NCI-H524 (cell line): ENCODE measurements around the gene TMEM11.

ENCODE experiments used
- DNase-seq, 2 experiments: peaks; one replicate each; lab custom pipeline; 2025; lab: John Stamatoyannopoulos, UW

Gene TMEM11

DNA sequence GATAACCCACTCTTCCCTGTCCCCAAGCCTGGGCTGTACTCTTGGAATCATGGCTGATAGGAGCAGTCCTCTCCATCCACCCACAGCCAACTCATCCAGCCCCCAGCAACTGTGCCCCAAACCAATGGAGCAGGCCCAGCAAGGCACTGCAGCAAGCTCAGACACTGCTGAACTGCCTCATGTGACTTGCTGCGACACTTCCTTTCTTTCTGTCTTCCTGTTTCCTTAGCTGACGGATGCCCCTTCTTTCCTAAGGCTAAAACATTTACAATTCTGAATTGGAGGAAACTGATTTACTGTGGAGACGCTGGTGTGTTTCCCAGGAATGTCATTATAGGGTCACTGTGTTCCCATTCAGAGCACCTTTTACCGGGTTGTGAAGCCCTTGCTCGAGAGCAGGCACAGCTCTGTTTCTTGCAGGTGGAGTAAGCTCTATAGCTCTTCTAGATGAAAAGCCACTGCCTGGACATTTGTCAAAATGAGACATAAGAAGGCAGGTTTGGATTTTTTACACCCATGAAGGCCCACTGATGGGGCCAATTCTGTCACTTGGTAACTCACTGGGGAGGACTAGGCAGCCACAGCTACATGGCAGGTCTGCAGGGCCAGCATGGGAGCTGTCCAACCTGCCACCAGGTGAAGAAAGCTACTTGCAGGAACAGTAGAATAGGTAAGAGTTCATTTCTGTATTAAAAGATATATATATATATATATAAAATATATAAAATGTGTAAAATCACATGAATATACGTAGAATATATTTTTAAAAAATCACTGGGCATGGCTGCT lies 27.4 kb downstream of the TMEM11 start:
- DNase-seq, result no peak

- DNase-seq, result no peak
Measured at GRCh38 chr17:21185061-21185460, 28.9 kb downstream of the TMEM11 start.

- DNase-seq, result no peak
Measured at GRCh38 chr17:21184570-21184969, 29.4 kb downstream of the TMEM11 start.

DNA sequence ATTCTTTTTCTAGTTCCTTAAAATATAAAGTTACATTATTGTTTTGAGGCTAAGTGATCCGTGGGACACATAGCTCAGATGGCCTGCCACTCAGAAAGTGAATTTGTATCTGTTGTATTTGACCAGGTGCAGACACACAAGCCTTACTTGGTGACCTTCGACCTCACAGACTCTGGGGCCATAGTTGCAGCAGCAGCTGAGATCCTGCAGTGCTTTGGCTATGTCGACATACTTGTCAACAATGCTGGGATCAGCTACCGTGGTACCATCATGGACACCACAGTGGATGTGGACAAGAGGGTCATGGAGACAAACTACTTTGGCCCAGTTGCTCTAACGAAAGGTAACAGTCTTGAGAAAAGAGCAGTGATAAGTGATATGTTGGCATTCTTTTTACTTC lies 30.5 kb downstream of the TMEM11 start:
- no peak for DNase-seq

- no peak for DNase-seq
Measured at GRCh38 chr17:21177854-21178600, 35.9 kb downstream of the TMEM11 start.

DNA sequence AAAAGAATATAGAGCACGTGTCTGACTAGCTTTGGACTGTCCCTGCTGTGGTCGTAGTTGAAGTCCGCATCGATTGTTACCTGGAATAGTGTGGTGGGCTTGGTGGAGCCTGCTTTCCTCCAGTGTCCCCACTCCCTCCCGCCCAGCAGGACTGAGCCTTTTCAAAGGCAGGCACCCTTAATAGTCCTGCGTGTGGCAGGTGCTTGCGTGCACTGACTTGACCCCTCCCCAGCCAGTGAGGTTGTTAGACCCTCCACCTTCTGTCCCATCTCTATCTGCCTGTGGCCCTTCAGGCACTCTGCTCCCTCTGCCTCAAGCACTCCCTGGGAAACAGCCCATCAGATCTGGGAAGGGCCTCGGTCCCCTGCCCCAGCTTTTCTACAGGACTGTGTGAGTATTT lies 36.6 kb downstream of the TMEM11 start:
- no peak for DNase-seq

- no peak for DNase-seq
Measured at GRCh38 chr17:21176773-21177395, 37.1 kb downstream of the TMEM11 start.

- DNase-seq, result no peak
Measured at GRCh38 chr17:21174713-21175112, 39.2 kb downstream of the TMEM11 start.

DNA sequence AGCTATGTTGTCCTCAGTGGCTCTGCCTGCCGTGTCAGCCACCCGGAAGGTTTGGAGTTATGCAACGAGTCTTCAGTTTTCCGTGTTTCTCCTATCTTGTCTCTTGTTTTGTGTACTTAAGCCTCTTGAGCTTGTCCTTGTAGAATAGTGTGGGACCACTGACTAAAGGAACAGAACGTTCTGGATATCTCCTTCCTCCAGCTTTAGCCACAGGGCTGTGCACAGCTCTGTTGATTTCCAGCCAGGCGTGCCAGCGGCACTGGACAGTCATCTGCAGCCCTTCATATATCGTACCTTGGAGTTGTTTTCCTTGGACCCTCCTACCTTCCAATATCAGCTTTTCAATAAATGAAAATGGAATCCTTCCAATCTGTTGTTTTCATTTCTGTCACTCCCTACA lies 39.8 kb downstream of the TMEM11 start:
- DNase-seq, result no peak

- DNase-seq, result no peak
Measured at GRCh38 chr17:21173543-21173942, 40.4 kb downstream of the TMEM11 start.

DNA sequence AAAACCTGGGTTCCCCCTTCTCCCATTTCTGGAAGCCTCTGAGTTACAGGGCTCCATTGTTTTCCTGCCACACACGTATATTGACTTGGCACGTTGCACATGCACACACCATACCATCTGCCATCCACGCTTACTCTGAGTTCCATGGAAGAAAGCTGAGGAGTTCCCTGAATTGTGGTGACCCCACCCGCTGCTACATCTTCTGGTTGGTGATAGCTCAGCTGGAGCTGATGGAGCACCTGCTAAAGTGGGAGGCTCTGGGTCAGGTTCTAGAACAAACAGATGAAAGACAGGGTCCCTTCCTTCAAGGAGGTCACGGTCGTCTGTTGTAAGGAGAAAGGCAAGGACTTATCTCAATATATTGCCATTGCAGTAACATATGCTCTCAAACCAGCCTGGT lies 41.1 kb downstream of the TMEM11 start:
- DNase-seq, result no peak

DNA sequence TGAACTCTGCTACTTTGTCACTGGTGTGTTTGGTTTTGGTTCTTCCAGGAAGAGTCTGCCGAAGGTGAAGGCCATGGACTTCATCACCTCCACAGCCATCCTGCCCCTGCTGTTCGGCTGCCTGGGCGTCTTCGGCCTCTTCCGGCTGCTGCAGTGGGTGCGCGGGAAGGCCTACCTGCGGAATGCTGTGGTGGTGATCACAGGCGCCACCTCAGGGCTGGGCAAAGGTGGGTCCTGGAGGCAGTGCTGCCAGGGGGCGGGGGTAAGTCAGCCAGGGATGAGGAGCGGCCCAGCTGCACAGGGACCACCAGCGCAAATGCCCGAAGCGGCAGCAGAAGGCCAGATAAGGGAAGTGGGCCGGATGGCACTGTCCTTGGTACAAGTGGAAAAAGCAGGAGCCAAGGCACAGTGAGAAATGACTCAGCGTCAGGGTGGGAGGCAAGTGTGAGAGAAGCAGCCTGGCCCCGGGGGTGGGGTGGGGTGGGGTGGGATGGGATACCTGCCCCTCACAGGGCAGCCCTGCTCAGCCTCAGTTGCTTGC lies 41.9 kb downstream of the TMEM11 start:
- no peak for DNase-seq

DNA sequence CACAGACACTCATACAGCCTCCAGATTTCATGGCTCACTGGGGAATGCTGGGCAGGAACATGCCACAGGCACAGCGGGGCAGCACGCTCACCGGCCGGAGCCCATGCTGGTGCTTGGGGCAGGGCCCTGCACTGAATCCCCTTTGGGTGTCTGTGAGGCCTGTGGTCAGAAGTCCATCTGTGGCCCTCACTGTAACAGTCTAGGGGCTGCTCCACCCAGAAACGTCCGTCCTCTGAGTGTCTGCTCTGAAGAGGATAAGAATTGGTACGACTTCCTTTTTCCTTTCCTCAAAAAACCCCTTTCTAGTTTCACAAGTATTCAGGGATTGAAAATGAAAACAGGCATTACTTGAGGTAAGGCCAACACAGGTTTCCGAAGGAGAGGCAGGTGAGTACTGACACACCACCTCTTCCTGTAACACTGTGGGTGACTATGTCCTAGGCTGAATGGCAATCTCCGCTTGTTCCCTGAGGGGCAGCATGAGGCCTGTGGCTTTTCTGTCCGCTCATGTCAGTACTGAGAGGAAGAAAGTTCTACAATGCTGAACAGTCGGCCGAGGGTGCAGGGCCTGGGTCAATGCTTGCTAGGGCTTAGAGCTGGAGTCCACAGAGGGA lies 42.5 kb downstream of the TMEM11 start:
- no peak for DNase-seq

GRCh38 chr17:21170809-21171208 lies 43.2 kb downstream of the TMEM11 start:
- DNase-seq, result no peak

GRCh38 chr17:21169496-21169895 lies 44.5 kb downstream of the TMEM11 start:
- no peak for DNase-seq

DNA sequence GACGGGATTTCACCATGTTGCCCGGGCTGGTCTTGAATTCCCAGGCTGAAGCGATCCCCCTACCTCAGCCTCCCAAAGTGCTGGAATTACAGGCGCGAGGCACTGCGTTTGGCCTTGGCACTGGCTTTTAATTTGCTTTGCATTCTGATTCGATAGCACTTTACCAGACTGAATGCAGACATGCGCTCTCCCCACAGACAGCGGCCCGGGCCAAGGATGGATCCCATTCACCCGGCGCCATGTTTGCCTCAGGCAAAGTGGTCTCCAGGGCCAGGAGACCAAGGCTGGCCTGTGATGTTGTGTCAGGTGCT lies 45.5 kb downstream of the TMEM11 start:
- DNase-seq, result no peak

GRCh38 chr17:21167303-21167702 lies 46.7 kb downstream of the TMEM11 start:
- DNase-seq, result no peak

- DNase-seq, result no peak
Measured at GRCh38 chr17:21166595-21167210, 47.3 kb downstream of the TMEM11 start.

GRCh38 chr17:21165922-21166594 lies 47.9 kb downstream of the TMEM11 start:
- DNase-seq, result no peak

DNA sequence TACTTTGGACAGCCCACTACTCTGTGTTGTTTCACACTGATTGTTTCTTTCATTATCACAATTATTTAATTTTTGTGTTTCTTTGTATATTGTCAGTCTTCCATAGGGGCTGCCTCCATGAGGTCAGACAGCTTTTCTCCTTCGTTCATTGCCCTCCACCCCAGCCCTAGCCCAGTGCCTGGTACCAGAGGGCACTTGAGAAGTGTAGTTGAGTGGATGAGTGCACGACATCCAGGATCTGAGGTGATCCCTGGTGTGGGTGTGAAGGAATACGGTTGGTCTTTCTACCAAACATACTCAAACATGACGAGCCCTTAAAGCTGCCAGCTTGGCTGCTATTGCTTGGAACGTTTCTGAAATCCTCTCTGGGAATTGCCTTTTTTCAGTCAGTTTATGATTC lies 49.3 kb downstream of the TMEM11 start:
- DNase-seq, result no peak

GRCh38 chr17:21164216-21164615 lies 49.7 kb downstream of the TMEM11 start:
- no peak for DNase-seq

DNA sequence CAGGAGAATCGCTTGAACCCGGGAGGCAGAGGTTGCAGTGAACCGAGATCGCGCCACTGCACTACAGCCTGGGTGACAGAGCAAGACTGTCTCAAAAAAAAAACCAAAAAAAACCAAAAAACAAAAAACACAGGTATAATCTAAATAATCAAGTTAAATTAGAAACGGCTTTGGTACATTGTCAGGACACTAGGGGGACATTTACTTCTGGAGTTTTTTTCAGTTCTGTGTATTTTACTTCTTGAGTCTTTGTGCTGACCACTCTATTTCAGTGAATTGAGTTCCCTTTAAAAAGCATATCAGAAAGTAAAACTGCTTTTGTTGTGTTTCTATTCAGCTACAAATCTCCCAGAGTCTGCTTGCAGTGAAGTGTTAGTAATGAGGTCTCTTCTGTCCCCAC lies 50.9 kb downstream of the TMEM11 start:
- no peak for DNase-seq
